Lower lobe of right lung (tissue), 2 donors: ENCODE measurements around the gene SSBP4. TPM values are rescaled to one million over a fixed set of nuclear protein-coding genes. Genes with fewer than 3 reads are reported as not detected.

Experiments
- ATAC-seq, 2 donors: fragments of 200-7000 bp; cut with Tn5 transposase; one replicate each; pipeline ENCODE4 v1.9.1; 2020 to 2022; ENCODE audit warnings: mild to moderate bottlenecking in 2 of 2, moderate library complexity in 2 of 2
- DNase-seq: peaks from one replicate; pipeline ENCODE4 v3.0.0-alpha.2; 2020
- H3K27ac ChIP-seq: fragments of 200-600 bp; one replicate; pipeline ENCODE4 v1.8.0; 2022
- H3K27me3 ChIP-seq: fragments of 200-600 bp; one replicate; pipeline ENCODE4 v1.8.0; 2022; ENCODE audit warnings: low read depth
- H3K36me3 ChIP-seq: fragments of 200-600 bp; one replicate; pipeline ENCODE4 v1.8.0; 2022; ENCODE audit warnings: mild to moderate bottlenecking
- H3K4me1 ChIP-seq: fragments of 200-600 bp; one replicate; pipeline ENCODE4 v1.8.0; 2022
- H3K4me3 ChIP-seq: fragments of 200-600 bp; one replicate; pipeline ENCODE4 v1.8.0; 2022; ENCODE audit warnings: mild to moderate bottlenecking
- H3K9me3 ChIP-seq: fragments of 200-600 bp; one replicate; pipeline ENCODE4 v1.8.0; 2022
- CTCF ChIP-seq: fragments of 200-600 bp; IDR thresholded peaks from one replicate; pipeline ENCODE4 v1.8.0; 2022; ENCODE audit warnings: antibody characterized with exemption, mild to moderate bottlenecking
- intact Hi-C: fragments of 100-400 bp; cut with DNase I; formaldehyde crosslinking; loops from one replicate; pipeline ENCODE4 v1.11.0; 2022
- total RNA-seq: library from RNA; stranded (reverse); fragmentation: NEBNext Ultra II Directional; extraction: Animal tissue kit (Norgen Biotek cat#: 25700); gene quantifications from one replicate; pipeline ENCODE4 v1.2.1, GENCODE V29; 2021
- donor health status: DM: no; HTN: yes; CAD: no; lungs with severe emphysema.

Gene SSBP4
- total RNA-seq, 1 donor from 2014 or later = 65.6 TPM

- DNase-seq (peak; percentile 81), ATAC-seq (peak in 1 of 2 donors; percentile 1)
- Histone ChIP-seq H3K27ac (peak overlapping the region; percentile 97), H3K4me3 (peak overlapping the region; percentile 80), H3K27me3 (no peaks in the 10 kb centered on the region), H3K36me3 (no peaks in the 10 kb centered on the region), H3K4me1 (peaks cover 76% of the 10 kb centered on the region), H3K9me3 (no peaks in the 10 kb centered on the region)
- intact Hi-C loops = no loop called here
- TF ChIP-seq CTCF = no peak
Measured at GRCh38 chr19:18418029-18418482, 1.1 kb upstream of the SSBP4 start.

GRCh38 chr19:18418483-18419194, 559 bp upstream of the SSBP4 start:
- ATAC-seq = peak; percentile 3 to 6
- H3K4me1 ChIP-seq = peaks cover 82% of the 10 kb centered on the region
- intact Hi-C loops = no loop called here

GRCh38 chr19:18419699-18420460, 682 bp downstream of the SSBP4 start:
- Histone ChIP-seq H3K36me3 (no peaks in the 10 kb centered on the region), H3K4me3 (peak overlapping the region; percentile 80), H3K4me1 (peaks cover 74% of the 10 kb centered on the region), H3K9me3 (no peaks in the 10 kb centered on the region), H3K27ac (peak overlapping the region; percentile 97), H3K27me3 (no peaks in the 10 kb centered on the region)
- DNase-seq = peak; percentile 66
- no peak for ATAC-seq
- TF ChIP-seq CTCF = no peak
- intact Hi-C loops = no loop called here

More at GRCh38 chr19:18418483-18419194, 559 bp upstream of the SSBP4 start:
- no peak for TF ChIP-seq CTCF
- Histone ChIP-seq H3K4me3 (peak overlapping the region; percentile 80), H3K36me3 (no peaks in the 10 kb centered on the region), H3K27ac (peak overlapping the region; percentile 97), H3K9me3 (no peaks in the 10 kb centered on the region), H3K27me3 (no peaks in the 10 kb centered on the region)
- DNase-seq = peak; percentile 77

GRCh38 chr19:18420930-18421329, 1.7 kb downstream of the SSBP4 start:
- H3K4me1 ChIP-seq = peaks cover 74% of the 10 kb centered on the region
- DNase-seq = peak; percentile 41
- H3K4me3 ChIP-seq = peak overlapping the region; percentile 80
- no peak for TF ChIP-seq CTCF
- H3K36me3 ChIP-seq = no peaks in the 10 kb centered on the region
- H3K9me3 ChIP-seq = no peaks in the 10 kb centered on the region
- H3K27me3 ChIP-seq = no peaks in the 10 kb centered on the region
- intact Hi-C loops = no loop called here
- ATAC-seq = no peak
- H3K27ac ChIP-seq = no peak overlapping the region

GRCh38 chr19:18421371-18421959, 2.3 kb downstream of the SSBP4 start:
- Histone ChIP-seq H3K4me3 (no peak overlapping the region), H3K27me3 (no peaks in the 10 kb centered on the region), H3K4me1 (peaks cover 74% of the 10 kb centered on the region), H3K36me3 (no peaks in the 10 kb centered on the region), H3K9me3 (no peaks in the 10 kb centered on the region), H3K27ac (no peak overlapping the region)
- DNase-seq (peak; percentile 43), ATAC-seq (no peak)
- TF ChIP-seq CTCF = no peak
- intact Hi-C loops = no loop called here
